GM23338 (cell line): ENCODE measurements around the gene TBC1D2B. TPM values are rescaled to one million over a fixed set of nuclear protein-coding genes. Genes with fewer than 3 reads are reported as not detected.
"Not testable (repeated sequence)": the region's sequence is repeated elsewhere in the genome, so short reads cannot be mapped to it uniquely, and the experiment has no call there.

Source experiments
- ATAC-seq: fragments of 200-7000 bp; cut with Tn5 transposase; 3 replicates; pipeline ENCODE4 v1.9.1; 2020
- DNase-seq: peaks from one replicate; pipeline ENCODE4 v3.0.0-alpha.2; 2015; ENCODE audit warnings: low spot score
- H2AFZ ChIP-seq: fragments of 200-600 bp; sonication (generic); 2 replicates; pipeline ENCODE4 v1.8.0; 2016; ENCODE audit warnings: antibody characterized with exemption, mild to moderate bottlenecking, moderate library complexity
- H3F3A ChIP-seq: fragments of 200-600 bp; sonication (generic); replicated peaks from 2 replicates; pipeline ENCODE4 v1.8.0; 2017; ENCODE audit warnings: antibody characterized with exemption, mixed run types, low read depth
- H3K27ac ChIP-seq: fragments of 200-600 bp; sonication (generic); 2 replicates; pipeline ENCODE4 v1.6.1; 2016; ENCODE audit warnings: low read depth
- H3K27me3 ChIP-seq: fragments of 200-600 bp; sonication (generic); 2 replicates; pipeline ENCODE4 v1.8.0; 2016; ENCODE audit warnings: mild to moderate bottlenecking, mixed run types, moderate library complexity; ENCODE audit not compliant: insufficient read depth
- H3K36me3 ChIP-seq: fragments of 200-600 bp; sonication (generic); 2 replicates; pipeline ENCODE4 v1.8.0; 2016; ENCODE audit warnings: mild to moderate bottlenecking; ENCODE audit not compliant: insufficient read depth
- H3K4me1 ChIP-seq: fragments of 200-600 bp; sonication (generic); 2 replicates; pipeline ENCODE4 v1.8.0; 2016; ENCODE audit warnings: mild to moderate bottlenecking, moderate library complexity; ENCODE audit not compliant: insufficient read depth
- H3K4me2 ChIP-seq: fragments of 200-600 bp; sonication (generic); 2 replicates; pipeline ENCODE4 v1.7.1; 2017; ENCODE audit warnings: mixed run types
- H3K4me3 ChIP-seq: fragments of 200-600 bp; sonication (generic); 2 replicates; pipeline ENCODE4 v1.6.1; 2016; ENCODE audit warnings: mixed run types
- H3K79me2 ChIP-seq: fragments of 200-600 bp; sonication (generic); replicated peaks from 2 replicates; pipeline ENCODE4 v1.8.0; 2017; ENCODE audit warnings: mild to moderate bottlenecking; ENCODE audit not compliant: insufficient read depth
- H3K9me2 ChIP-seq: fragments of 200-600 bp; sonication (generic); 2 replicates; pipeline ENCODE4 v1.8.0; 2017; ENCODE audit not compliant: insufficient read depth
- H4K20me1 ChIP-seq: fragments of 200-600 bp; sonication (generic); replicated peaks from 2 replicates; pipeline ENCODE4 v1.8.0; 2017; ENCODE audit warnings: mild to moderate bottlenecking; ENCODE audit not compliant: insufficient read depth
- H3K27ac Mint-ChIP-seq: 2 replicates; pipeline ENCODE4 v1.8.0; 2020; ENCODE audit warnings: inconsistent platforms, mild to moderate bottlenecking, moderate library complexity, mixed read lengths
- H3K27me3 Mint-ChIP-seq: 3 replicates; pipeline ENCODE4 v1.8.0; 2022; ENCODE audit warnings: low read depth, mild to moderate bottlenecking, moderate library complexity, mixed read lengths, inconsistent platforms; ENCODE audit not compliant: insufficient read depth, poor library complexity
- H3K36me3 Mint-ChIP-seq: 3 replicates; pipeline ENCODE4 v1.8.0; 2021; ENCODE audit warnings: low read depth, mild to moderate bottlenecking, inconsistent platforms, moderate library complexity, mixed read lengths
- H3K4me1 Mint-ChIP-seq: 3 replicates; pipeline ENCODE4 v1.8.0; 2020; ENCODE audit warnings: mild to moderate bottlenecking, inconsistent platforms, mixed read lengths
- H3K4me3 Mint-ChIP-seq: 3 replicates; pipeline ENCODE4 v1.8.0; 2021; ENCODE audit warnings: moderate library complexity, mild to moderate bottlenecking, inconsistent platforms, mixed read lengths
- H3K9me3 Mint-ChIP-seq: 3 replicates; pipeline ENCODE4 v1.8.0; 2020; ENCODE audit warnings: moderate library complexity, mild to moderate bottlenecking, inconsistent platforms, mixed read lengths
- CREB1 ChIP-seq: fragments of 250-450 bp; sonication (Bioruptor Pico); IDR thresholded peaks from 2 replicates; pipeline ENCODE4 v1.5.0; 2020; ENCODE audit warnings: low read depth, mild to moderate bottlenecking, moderate library complexity
- EZH2 ChIP-seq: fragments of 200-600 bp; sonication (generic); IDR thresholded peaks from one replicate; pipeline ENCODE4 v1.8.0; 2017; ENCODE audit warnings: antibody characterized with exemption, mild to moderate bottlenecking, low read depth; ENCODE audit not compliant: unreplicated experiment
- EZH2phosphoT487 ChIP-seq: fragments of 200-600 bp; sonication (generic); IDR thresholded peaks from one replicate; pipeline ENCODE4 v1.8.1; 2018; ENCODE audit warnings: antibody characterized with exemption; ENCODE audit not compliant: unreplicated experiment
- JUNB ChIP-seq: IDR thresholded peaks from one replicate; pipeline ENCODE4 v1.6.1; 2016; ENCODE audit warnings: antibody characterized with exemption; ENCODE audit not compliant: unreplicated experiment
- POLR2AphosphoS5 ChIP-seq: IDR thresholded peaks from 2 replicates; pipeline ENCODE4 v1.6.1; 2016; ENCODE audit warnings: antibody characterized with exemption, low read depth
- ZNF114 ChIP-seq: fragments of 250-450 bp; sonication (Bioruptor Pico); IDR thresholded peaks from 2 replicates; pipeline ENCODE4 v1.5.0; 2020; ENCODE audit warnings: mild to moderate bottlenecking, moderate library complexity
- ZNF331 ChIP-seq: fragments of 250-450 bp; sonication (Bioruptor Pico); IDR thresholded peaks from 2 replicates; pipeline ENCODE4 v1.5.0; 2020; ENCODE audit warnings: low read depth, mild to moderate bottlenecking, moderate library complexity
- polyA plus RNA-seq: library from polyadenylated mRNA; unstranded; fragments of >200 nt; fragmentation: Nextera tagmentation; extraction: Ambion mirVana; gene quantifications from 2 replicates; pipeline ENCODE4 v1.2.1, GENCODE V29; 2016
- total RNA-seq: library from RNA; depleted of rRNA; stranded (reverse); fragments of >200 nt; shearing (Covaris generic); gene quantifications from 2 replicates; pipeline ENCODE4 v1.2.3, GENCODE V29; 2014
- TF ChIP-seq, protein P1 (sequence below): IDR thresholded peaks from 2 replicates; pipeline ENCODE4 v1.6.1; 2016; ENCODE audit warnings: antibody characterized with exemption
- TF ChIP-seq, protein P2 (sequence below): IDR thresholded peaks from one replicate; pipeline ENCODE4 v1.6.1; 2018; ENCODE audit warnings: antibody characterized with exemption; ENCODE audit not compliant: unreplicated experiment
- TF ChIP-seq, protein P3 (sequence below), 2 experiments: fragments of 200-600 bp in 1 of 2; sonication (generic) in 1 of 2; conservative IDR thresholded peaks; 2 replicates each; pipeline versions ENCODE4 v1.5.1 to v1.6.1; 2016 to 2017; ENCODE audit warnings: antibody characterized with exemption in 2 of 2, low read depth in 2 of 2, mild to moderate bottlenecking in 2 of 2, moderate library complexity in 1 of 2

The TBC1D2B gene
- total and polyA plus RNA-seq, 2 experiments from 2014 or later: 3.6 to 17.8 TPM

DNA sequence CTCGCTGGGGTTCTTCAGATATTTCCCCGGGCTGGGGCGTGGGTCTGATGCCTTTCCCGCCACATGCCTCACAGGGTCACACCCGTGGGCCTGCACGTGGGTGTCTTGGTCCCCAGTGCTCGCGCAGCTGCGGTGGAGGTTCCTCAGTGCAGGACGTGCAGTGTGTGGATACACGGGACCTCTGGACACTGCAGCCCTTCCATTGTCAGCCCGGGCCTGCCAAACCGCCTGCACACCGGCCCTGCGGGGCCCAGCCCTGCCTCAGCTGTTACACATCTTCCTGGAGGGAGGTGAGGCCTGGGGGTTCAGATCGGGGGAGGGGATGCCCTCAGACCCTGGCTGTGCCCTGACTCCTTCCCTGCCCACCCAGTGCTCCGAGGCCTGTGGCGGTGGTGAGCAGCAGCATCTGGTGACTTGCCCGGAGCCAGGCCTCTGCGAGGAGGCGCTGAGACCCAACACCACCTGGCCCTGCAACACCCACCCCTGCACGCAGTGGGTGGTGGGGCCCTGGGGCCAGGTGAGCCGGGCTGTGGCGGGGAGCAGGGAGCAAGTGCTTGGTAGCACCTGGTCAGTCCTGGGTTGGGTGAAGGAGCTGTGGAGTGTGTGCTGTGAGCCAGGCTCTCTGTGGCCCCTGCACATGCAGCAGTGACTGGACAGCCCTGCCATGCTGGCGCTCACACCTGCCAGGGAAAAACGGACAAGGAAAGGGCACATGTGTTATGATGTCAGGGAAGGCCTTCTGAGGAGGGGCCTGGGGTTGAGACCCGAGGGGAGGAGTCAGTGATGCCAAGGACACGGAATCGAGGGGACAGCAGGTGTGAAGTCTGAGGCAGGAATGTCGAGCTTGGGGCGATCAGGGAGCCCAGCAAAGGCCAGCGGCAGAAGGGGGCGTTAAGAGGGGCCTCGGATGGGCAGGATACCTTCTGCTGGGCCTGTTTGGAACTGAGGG is 88.9 kb downstream of the TBC1D2B start (continued):
- TF ChIP-seq, protein P1, sequence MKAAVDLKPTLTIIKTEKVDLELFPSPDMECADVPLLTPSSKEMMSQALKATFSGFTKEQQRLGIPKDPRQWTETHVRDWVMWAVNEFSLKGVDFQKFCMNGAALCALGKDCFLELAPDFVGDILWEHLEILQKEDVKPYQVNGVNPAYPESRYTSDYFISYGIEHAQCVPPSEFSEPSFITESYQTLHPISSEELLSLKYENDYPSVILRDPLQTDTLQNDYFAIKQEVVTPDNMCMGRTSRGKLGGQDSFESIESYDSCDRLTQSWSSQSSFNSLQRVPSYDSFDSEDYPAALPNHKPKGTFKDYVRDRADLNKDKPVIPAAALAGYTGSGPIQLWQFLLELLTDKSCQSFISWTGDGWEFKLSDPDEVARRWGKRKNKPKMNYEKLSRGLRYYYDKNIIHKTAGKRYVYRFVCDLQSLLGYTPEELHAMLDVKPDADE: no peak
- TF ChIP-seq EZH2 (no peak), ZNF114 (CRISPR knock-in tag) (no peak), EZH2phosphoT487 (no peak), POLR2AphosphoS5 (no peak), ZNF331 (CRISPR knock-in tag) (no peak), JUNB (no peak), CREB1 (CRISPR knock-in tag) (no peak)
- TF ChIP-seq, protein P2, sequence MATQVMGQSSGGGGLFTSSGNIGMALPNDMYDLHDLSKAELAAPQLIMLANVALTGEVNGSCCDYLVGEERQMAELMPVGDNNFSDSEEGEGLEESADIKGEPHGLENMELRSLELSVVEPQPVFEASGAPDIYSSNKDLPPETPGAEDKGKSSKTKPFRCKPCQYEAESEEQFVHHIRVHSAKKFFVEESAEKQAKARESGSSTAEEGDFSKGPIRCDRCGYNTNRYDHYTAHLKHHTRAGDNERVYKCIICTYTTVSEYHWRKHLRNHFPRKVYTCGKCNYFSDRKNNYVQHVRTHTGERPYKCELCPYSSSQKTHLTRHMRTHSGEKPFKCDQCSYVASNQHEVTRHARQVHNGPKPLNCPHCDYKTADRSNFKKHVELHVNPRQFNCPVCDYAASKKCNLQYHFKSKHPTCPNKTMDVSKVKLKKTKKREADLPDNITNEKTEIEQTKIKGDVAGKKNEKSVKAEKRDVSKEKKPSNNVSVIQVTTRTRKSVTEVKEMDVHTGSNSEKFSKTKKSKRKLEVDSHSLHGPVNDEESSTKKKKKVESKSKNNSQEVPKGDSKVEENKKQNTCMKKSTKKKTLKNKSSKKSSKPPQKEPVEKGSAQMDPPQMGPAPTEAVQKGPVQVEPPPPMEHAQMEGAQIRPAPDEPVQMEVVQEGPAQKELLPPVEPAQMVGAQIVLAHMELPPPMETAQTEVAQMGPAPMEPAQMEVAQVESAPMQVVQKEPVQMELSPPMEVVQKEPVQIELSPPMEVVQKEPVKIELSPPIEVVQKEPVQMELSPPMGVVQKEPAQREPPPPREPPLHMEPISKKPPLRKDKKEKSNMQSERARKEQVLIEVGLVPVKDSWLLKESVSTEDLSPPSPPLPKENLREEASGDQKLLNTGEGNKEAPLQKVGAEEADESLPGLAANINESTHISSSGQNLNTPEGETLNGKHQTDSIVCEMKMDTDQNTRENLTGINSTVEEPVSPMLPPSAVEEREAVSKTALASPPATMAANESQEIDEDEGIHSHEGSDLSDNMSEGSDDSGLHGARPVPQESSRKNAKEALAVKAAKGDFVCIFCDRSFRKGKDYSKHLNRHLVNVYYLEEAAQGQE: no peak
- TF ChIP-seq, protein P3, sequence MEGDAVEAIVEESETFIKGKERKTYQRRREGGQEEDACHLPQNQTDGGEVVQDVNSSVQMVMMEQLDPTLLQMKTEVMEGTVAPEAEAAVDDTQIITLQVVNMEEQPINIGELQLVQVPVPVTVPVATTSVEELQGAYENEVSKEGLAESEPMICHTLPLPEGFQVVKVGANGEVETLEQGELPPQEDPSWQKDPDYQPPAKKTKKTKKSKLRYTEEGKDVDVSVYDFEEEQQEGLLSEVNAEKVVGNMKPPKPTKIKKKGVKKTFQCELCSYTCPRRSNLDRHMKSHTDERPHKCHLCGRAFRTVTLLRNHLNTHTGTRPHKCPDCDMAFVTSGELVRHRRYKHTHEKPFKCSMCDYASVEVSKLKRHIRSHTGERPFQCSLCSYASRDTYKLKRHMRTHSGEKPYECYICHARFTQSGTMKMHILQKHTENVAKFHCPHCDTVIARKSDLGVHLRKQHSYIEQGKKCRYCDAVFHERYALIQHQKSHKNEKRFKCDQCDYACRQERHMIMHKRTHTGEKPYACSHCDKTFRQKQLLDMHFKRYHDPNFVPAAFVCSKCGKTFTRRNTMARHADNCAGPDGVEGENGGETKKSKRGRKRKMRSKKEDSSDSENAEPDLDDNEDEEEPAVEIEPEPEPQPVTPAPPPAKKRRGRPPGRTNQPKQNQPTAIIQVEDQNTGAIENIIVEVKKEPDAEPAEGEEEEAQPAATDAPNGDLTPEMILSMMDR (conservative IDR thresholded peaks at IDR 0.05; ENCODE audit: low read depth in 2 of 2): no peak

DNA sequence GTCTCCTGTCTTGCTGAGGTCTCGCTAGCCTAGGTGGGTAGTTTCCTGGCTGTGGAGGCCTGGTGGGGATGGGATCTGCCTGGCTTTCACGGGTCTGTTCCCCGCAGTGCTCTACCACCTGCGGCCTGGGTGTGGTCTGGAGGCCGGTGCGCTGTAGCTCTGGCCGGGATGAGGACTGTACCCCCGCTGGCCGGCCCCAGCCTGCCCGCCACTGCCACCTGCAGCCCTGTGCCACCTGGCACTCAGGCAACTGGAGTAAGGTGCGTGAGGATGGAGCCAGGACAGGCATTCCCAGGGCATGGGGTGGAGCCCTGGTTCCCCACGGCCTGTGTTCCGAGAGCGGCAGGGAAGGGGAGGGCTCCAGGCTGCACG is 89.8 kb downstream of the TBC1D2B start:
- H3K27ac ChIP-seq, H3F3A ChIP-seq, DNase-seq, H3K36me3 ChIP-seq, H3K36me3 Mint-ChIP-seq, H3K27ac Mint-ChIP-seq, H3K9me3 Mint-ChIP-seq, H4K20me1 ChIP-seq, H3K4me2 ChIP-seq, H3K9me2 ChIP-seq, H3K27me3 ChIP-seq, H3K4me3 Mint-ChIP-seq, H3K4me3 ChIP-seq, H3K4me1 ChIP-seq, H3K79me2 ChIP-seq, H2AFZ ChIP-seq, ATAC-seq: not testable (repeated sequence)
- Mint-ChIP-seq H3K27me3 (peaks cover 11% of the 10 kb centered on the region), H3K4me1 (peaks cover 27% of the 10 kb centered on the region)
